Caco-2 (cell line): ENCODE results near the gene HELZ. TPM values are rescaled to one million over a fixed set of nuclear protein-coding genes. Genes with fewer than 3 reads are reported as not detected.

ENCODE experiments used
- BruUV-seq: library from RNA; stranded (reverse); fragments of 400-500 nt; replicated peaks from 2 replicates; lab custom pipeline; 2021; lab: Mats Ljungman, UMichigan
- CTCF ChIA-PET: fragments of 300-600 bp; sonication (Branson Sonifier 250); formaldehyde crosslinking; loops from one replicate; lab custom pipeline; 2022; ENCODE audit warnings: antibody characterized with exemption; lab: Charles Lee
- POLR2A ChIA-PET: fragments of 300-600 bp; sonication (Branson Sonifier 250); formaldehyde crosslinking; loops from one replicate; lab custom pipeline; 2022; ENCODE audit warnings: antibody characterized with exemption; lab: Charles Lee
- DNase-seq, 2 experiments: peaks; one replicate each; pipeline versions ENCODE4 v3.0.0 to v3.0.0-alpha.2; 2020 to 2022
- H3K27me3 ChIP-seq: replicated peaks from 2 replicates; pipeline ENCODE4 v1.6.0; 2011; ENCODE audit warnings: low read length; ENCODE audit not compliant: control insufficient read depth, insufficient read depth
- H3K36me3 ChIP-seq: 2 replicates; pipeline ENCODE4 v1.5.1; 2011; ENCODE audit warnings: low read length; ENCODE audit not compliant: control insufficient read depth, insufficient read depth
- H3K4me1 ChIP-seq: fragments of 250-450 bp; sonication (Bioruptor Pico); 2 replicates; pipeline ENCODE4 v1.5.1; 2020; ENCODE audit warnings: mild to moderate bottlenecking
- H3K4me3 ChIP-seq: 2 replicates; pipeline ENCODE4 v1.5.1; 2011; ENCODE audit warnings: low read depth, mild to moderate bottlenecking, control low read depth, low read length
- H3K9me3 ChIP-seq: fragments of 250-450 bp; sonication (Bioruptor Pico); 2 replicates; pipeline ENCODE4 v1.5.1; 2020; ENCODE audit warnings: mild to moderate bottlenecking, moderate library complexity
- H3K27ac Mint-ChIP-seq: one replicate; pipeline ENCODE4 v1.8.0; 2022; ENCODE audit warnings: mixed read lengths; ENCODE audit not compliant: unreplicated experiment
- H3K27me3 Mint-ChIP-seq: one replicate; pipeline ENCODE4 v1.8.0; 2022; ENCODE audit warnings: mixed read lengths; ENCODE audit not compliant: insufficient read depth, unreplicated experiment
- H3K36me3 Mint-ChIP-seq: one replicate; pipeline ENCODE4 v1.8.0; 2022; ENCODE audit warnings: mild to moderate bottlenecking, mixed read lengths; ENCODE audit not compliant: insufficient read depth, unreplicated experiment
- H3K4me1 Mint-ChIP-seq: one replicate; pipeline ENCODE4 v1.8.0; 2022; ENCODE audit warnings: low read depth, mixed read lengths; ENCODE audit not compliant: unreplicated experiment
- H3K4me3 Mint-ChIP-seq: one replicate; pipeline ENCODE4 v1.8.0; 2022; ENCODE audit warnings: mild to moderate bottlenecking, moderate library complexity, mixed read lengths; ENCODE audit not compliant: unreplicated experiment
- H3K9me3 Mint-ChIP-seq: one replicate; pipeline ENCODE4 v1.8.0; 2022; ENCODE audit warnings: mixed read lengths; ENCODE audit not compliant: unreplicated experiment
- intact Hi-C: fragments of 100-400 bp; cut with micrococcal nuclease; formaldehyde crosslinking; loops from one replicate; pipeline ENCODE4 v1.10.0; 2022; ENCODE audit not compliant: unreplicated experiment
- total RNA-seq: library from RNA; stranded (reverse); gene quantifications from 2 replicates; pipeline ENCODE4 v1.2.3, GENCODE V29; 2022
- TF ChIP-seq, protein P1 (sequence below), 2 experiments: fragments of 200-600 bp in 1 of 2; IDR thresholded peaks; 1 replicate in 1 of 2; 2 replicates in 1 of 2; pipeline versions ENCODE4 v1.5.1 to v1.8.0; 2011 to 2022; ENCODE audit warnings: antibody characterized with exemption in 1 of 2, control low read depth in 1 of 2, inconsistent platforms in 1 of 2, low read depth in 1 of 2, low read length in 1 of 2, mild to moderate bottlenecking in 1 of 2, moderate library complexity in 1 of 2; ENCODE audit not compliant: insufficient read depth in 1 of 2, severe bottlenecking in 1 of 2, unreplicated experiment in 1 of 2

The HELZ gene
- total RNA-seq, 1 experiment from 2014 or later = 63.8 TPM

DNA sequence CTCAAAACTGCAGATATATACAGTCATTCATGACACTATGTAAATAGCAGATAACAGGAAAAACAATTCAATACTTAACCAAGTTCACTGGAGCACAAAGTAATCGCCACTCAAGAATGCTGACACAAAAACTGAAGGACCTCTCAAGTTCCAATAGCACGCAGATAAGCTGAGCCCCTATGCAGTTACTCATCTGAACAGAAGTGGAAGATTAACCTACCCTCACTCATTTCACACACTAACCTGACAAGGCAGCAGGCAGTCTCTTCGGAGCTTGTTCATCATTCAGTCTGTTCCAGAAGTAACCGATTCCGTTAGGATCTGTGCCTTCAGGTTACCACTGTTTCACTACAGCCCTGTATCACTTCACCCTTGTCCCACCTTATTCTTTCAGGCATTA lies 6.0 kb downstream of the HELZ start:
- H3K27me3 Mint-ChIP-seq = no peaks in the 10 kb centered on the region
- no peaks in the 10 kb centered on the region for H3K27me3 ChIP-seq
- ChIA-PET CTCF (interaction anchor here (0.9 kb wide), 1 partner anchor 18 kb away, joined by 4 read pairs; no protein-coding TSS in a partner anchor), POLR2A (interaction anchor here (1.0 kb wide), 1 partner anchor 15 kb away, joined by 6 read pairs; no protein-coding TSS in a partner anchor)
- H3K4me3 Mint-ChIP-seq = peak overlapping the region; percentile 6
- BruUV-seq = no TSS peak
- H3K36me3 Mint-ChIP-seq = peaks cover 68% of the 10 kb centered on the region
- no peak overlapping the region for H3K27ac Mint-ChIP-seq
- no peaks in the 10 kb centered on the region for H3K9me3 Mint-ChIP-seq
- peaks cover 39% of the 10 kb centered on the region for H3K4me1 ChIP-seq
- no peaks in the 10 kb centered on the region for H3K36me3 ChIP-seq
- H3K4me1 Mint-ChIP-seq = peaks cover 32% of the 10 kb centered on the region
- no peak overlapping the region for H3K4me3 ChIP-seq
- no peaks in the 10 kb centered on the region for H3K9me3 ChIP-seq
- peak; percentile 32 to 40 for DNase-seq
- TF ChIP-seq, protein P1, sequence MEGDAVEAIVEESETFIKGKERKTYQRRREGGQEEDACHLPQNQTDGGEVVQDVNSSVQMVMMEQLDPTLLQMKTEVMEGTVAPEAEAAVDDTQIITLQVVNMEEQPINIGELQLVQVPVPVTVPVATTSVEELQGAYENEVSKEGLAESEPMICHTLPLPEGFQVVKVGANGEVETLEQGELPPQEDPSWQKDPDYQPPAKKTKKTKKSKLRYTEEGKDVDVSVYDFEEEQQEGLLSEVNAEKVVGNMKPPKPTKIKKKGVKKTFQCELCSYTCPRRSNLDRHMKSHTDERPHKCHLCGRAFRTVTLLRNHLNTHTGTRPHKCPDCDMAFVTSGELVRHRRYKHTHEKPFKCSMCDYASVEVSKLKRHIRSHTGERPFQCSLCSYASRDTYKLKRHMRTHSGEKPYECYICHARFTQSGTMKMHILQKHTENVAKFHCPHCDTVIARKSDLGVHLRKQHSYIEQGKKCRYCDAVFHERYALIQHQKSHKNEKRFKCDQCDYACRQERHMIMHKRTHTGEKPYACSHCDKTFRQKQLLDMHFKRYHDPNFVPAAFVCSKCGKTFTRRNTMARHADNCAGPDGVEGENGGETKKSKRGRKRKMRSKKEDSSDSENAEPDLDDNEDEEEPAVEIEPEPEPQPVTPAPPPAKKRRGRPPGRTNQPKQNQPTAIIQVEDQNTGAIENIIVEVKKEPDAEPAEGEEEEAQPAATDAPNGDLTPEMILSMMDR (IDR thresholded peaks at IDR 0.05; ENCODE audit: insufficient read depth in 1 of 2, low read depth in 1 of 2, low read length in 1 of 2, severe bottlenecking in 1 of 2, unreplicated experiment in 1 of 2) = no peak
- intact Hi-C loops = no loop called here

DNA sequence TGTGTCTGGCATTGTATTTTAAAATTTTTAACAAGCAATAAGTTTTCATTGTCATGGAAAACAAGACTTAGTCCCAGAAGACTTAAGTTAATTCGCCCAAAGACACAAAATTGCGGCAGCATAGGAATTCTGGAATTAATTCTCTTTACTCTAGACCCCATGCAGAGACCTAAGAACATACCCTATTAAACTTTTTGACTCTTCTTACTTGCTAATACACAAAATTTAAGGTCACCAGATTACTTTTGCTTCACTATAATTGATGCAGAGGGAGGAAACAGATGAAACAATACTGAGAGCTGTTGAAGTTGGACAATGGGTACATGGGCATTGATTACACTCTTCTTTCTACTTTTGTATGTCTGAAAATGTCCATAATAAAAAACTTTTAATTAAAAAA lies 12.6 kb downstream of the HELZ start:
- intact Hi-C loops = no loop called here
- Mint-ChIP-seq H3K27ac (no peak overlapping the region), H3K4me1 (no peaks in the 10 kb centered on the region), H3K9me3 (no peaks in the 10 kb centered on the region), H3K36me3 (peaks cover 82% of the 10 kb centered on the region), H3K4me3 (no peak overlapping the region), H3K27me3 (no peaks in the 10 kb centered on the region)
- DNase-seq = no peak
- POLR2A ChIA-PET = interaction anchor here (0.7 kb wide), 1 partner anchor 106 kb away, joined by 6 read pairs; no protein-coding TSS in a partner anchor
- Histone ChIP-seq H3K4me1 (no peaks in the 10 kb centered on the region), H3K4me3 (no peak overlapping the region), H3K9me3 (no peaks in the 10 kb centered on the region), H3K36me3 (no peaks in the 10 kb centered on the region; the same call in 1 of the 2 replicates), H3K27me3 (no peaks in the 10 kb centered on the region)
- TF ChIP-seq, protein P1 (IDR thresholded peaks at IDR 0.05; ENCODE audit: insufficient read depth in 1 of 2, low read depth in 1 of 2, low read length in 1 of 2, severe bottlenecking in 1 of 2, unreplicated experiment in 1 of 2) = no peak
- CTCF ChIA-PET = no interaction called here
- no TSS peak for BruUV-seq

DNA sequence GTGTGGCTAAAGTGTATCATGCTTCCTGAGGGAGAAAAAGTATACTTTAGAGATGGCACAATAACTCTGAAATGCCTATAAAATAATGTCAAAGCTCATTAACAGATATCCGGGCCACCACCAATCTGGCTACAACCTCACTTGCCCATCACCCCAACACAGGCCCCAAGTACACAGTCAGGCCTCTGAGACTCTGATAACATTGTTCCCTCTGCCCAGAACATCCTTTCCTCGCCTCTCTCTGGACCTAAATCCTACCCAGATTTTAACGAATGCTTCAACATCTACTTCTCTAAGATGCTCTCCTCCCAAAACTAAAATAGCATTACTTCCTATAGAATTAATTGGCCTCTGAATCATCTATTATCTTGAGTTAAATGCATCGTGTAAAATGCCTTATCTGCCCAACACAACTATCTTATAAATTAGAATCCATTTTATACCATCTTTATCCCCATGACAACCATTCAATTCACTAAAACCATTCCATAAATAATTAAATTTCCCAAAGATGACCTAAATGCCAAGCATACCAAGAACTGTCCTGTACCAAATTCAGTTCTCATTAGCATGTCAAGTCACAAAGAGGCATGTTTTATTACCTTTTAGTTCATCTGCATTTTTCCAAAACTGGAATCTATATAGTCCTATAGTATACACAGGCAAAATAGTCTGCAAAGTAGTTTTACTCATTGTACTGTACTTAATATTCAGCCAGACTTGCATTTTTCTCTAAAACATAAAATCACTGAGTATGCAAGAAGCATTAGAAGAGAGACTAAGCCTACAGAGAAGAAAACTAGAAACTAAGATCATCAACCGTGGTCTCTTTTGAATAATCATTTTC lies 15.7 kb downstream of the HELZ start:
- TF ChIP-seq, protein P1 (IDR thresholded peaks at IDR 0.05; ENCODE audit: insufficient read depth in 1 of 2, low read depth in 1 of 2, low read length in 1 of 2, severe bottlenecking in 1 of 2, unreplicated experiment in 1 of 2) = no peak
- H3K36me3 ChIP-seq = no peaks in the 10 kb centered on the region; the same call in 1 of the 2 replicates
- H3K9me3 Mint-ChIP-seq = no peaks in the 10 kb centered on the region
- ChIA-PET CTCF (no interaction called here), POLR2A (no interaction called here)
- H3K4me1 Mint-ChIP-seq = no peaks in the 10 kb centered on the region
- BruUV-seq = no TSS peak
- DNase-seq = no peak
- H3K27me3 Mint-ChIP-seq = no peaks in the 10 kb centered on the region
- no peaks in the 10 kb centered on the region for H3K4me1 ChIP-seq
- no peak overlapping the region for H3K4me3 Mint-ChIP-seq
- peaks cover 72% of the 10 kb centered on the region for H3K36me3 Mint-ChIP-seq
- H3K9me3 ChIP-seq = no peaks in the 10 kb centered on the region
- H3K4me3 ChIP-seq = no peak overlapping the region
- intact Hi-C loops = no loop called here
- no peak overlapping the region for H3K27ac Mint-ChIP-seq
- no peaks in the 10 kb centered on the region for H3K27me3 ChIP-seq
